Frontal cortex (tissue), 4 donors: Measurements from ENCODE around the gene TEX19. TPM values are rescaled to one million over a fixed set of nuclear protein-coding genes. Genes with fewer than 3 reads are reported as not detected.

Experiments
- DNase-seq, 2 donors: peaks; one replicate each; pipeline ENCODE4 v3.0.0; 2012; ENCODE audit warnings: low spot score in 2 of 2
- FAIRE-seq: peaks from 2 replicates; lab custom pipeline; 2012; peaks lifted over from hg19 to GRCh38; lab: Jason Lieb, UNC
- total RNA-seq: library from RNA; depleted of rRNA; stranded (reverse); fragments of >200 nt; gene quantifications from one replicate; pipeline ENCODE4 v1.2.3, GENCODE V29; 2014
- donor health status: control.
- donor health status: control.
- donor health status: control.

The TEX19 gene, protein sequence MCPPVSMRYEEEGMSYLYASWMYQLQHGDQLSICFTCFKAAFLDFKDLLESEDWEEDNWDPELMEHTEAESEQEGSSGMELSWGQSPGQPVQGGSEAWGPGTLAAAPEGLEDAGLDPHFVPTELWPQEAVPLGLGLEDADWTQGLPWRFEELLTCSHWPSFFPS
- total RNA-seq, result not detected

DNA sequence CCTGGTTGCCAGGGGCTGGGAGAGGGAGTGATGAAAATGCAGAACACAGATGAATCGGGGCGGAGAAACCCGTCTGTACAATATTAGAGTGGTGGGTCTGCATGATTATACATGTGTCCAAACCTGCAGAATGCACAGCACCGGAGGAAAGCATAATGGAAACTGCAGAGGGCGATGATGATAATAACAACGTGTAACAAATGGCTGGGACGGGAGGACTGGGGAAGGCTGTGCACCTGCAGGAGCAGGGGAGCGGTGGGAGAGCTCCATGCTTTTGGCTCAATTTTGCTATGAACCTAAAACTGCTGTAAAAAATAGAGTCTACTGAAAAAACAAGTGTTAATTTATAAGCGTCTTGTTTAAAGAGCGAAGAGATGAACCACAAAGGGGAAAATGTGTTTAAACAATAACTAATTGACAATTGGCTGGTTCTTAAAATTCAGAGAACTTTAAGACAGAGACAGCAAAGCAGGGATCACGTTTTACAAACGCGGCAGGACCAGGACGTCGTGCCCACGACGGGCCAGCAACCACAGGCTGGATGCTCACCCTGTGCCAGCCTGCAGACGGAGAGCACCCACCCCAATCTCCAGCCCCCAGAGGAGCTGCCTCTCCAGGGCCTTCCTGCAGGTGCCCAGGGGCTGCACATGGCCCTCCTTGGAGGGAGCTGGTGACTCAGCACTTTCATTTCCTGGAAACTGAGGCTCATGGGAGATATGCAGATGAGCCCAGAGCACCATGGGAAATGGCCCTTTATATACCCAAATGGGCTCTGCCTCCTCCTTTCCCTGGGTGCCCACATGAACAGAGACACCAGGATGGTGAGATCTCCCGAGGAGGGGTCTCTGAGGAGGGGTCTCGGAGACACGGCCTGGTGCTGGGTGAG lies at the start of gene TEX19:
Gene TEX19, plus strand, starts transcription at position 783 of the 886 bp plus-strand sequence. CDS start 2,904 bp downstream, outside the sequence.
- FAIRE-seq (no peak), DNase-seq (no peak)

DNA sequence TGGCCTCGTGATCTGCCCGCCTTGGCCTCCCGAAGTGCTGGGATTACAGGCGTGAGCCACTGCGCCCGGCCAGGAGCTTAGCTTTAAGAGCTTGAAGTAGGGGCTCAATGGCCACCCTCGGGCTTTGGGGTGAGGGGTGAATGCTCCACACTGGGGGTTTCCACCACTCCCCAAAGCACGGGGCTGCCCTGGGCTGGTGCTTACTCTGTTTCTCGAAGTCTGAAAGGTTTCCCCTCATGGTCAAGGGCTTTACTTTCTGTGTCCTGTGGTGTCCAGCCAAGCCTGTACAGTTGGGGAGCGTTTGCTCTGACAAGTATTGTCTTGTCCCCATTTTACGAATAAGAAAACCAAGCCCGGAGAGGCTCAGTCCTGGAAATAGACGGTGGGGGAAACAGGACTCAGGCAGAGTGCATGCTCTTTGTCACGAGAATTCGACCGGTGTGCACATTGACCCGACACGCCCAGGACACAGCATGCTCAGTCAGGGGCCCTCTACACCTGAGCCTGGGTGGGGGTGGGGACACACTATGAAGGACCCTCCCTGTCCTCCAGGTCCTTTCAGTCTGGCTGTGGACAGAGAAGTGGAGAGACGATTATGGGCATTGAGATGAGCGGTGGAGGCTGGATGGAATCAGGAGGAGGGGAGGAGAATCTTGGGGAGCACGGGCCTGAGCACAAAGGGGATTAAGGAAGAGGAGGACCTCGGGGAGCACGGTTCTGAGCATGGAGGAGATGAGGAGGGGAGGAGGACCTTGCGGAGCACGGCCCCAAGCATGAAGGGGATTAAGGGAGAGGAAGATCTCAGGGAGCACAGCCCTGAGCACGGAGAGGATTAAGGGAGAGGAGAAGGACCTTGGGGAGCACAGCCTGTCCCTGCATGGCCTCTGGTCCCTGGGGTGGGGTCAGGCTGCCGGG lies 49.1 kb upstream of the TEX19 start:
- FAIRE-seq (no peak), DNase-seq (no peak)

DNA sequence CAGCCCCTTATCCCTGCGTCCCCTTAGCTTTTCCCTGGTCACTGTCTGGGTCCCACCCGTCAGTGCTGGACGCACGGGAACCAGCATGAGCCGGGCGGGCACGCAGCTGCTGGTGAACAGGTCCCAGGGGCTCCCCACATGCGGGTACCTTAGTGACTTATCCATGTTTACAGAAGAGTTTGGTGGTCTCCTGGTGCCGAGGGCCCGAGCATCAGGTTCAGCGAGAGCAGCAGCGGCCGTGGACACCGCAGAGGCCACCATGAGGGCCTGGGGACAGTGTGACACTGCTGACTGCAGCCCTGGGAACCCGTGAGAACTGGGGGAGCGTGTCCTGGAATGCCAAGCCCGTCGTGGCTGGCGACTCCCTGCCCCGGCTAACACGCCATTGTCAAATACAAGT lies 48.2 kb upstream of the TEX19 start:
- FAIRE-seq, result no peak

DNA sequence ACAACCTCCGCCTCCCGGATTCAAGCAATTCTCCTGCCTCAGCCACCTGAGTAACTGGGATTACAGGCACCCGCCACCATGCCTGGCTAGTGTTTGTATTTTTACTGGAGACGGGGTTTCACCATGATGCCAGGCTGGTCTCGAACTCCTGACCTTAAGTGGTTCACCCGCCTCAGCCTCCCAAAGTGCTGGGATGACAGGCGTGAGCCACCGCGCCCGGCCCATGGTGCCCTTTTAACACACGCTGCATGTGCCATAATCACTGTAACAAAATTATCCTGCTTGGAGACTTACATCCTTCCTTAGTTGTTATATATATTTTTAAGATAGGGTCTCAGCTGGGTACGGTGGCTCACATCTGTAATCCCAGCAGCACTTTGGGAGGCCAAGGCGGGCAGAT lies 47.1 kb upstream of the TEX19 start:
- FAIRE-seq, result no peak
- no peak for DNase-seq

More for the DNA sequence above, 48.2 kb upstream of the TEX19 start:
- no peak for DNase-seq

DNA sequence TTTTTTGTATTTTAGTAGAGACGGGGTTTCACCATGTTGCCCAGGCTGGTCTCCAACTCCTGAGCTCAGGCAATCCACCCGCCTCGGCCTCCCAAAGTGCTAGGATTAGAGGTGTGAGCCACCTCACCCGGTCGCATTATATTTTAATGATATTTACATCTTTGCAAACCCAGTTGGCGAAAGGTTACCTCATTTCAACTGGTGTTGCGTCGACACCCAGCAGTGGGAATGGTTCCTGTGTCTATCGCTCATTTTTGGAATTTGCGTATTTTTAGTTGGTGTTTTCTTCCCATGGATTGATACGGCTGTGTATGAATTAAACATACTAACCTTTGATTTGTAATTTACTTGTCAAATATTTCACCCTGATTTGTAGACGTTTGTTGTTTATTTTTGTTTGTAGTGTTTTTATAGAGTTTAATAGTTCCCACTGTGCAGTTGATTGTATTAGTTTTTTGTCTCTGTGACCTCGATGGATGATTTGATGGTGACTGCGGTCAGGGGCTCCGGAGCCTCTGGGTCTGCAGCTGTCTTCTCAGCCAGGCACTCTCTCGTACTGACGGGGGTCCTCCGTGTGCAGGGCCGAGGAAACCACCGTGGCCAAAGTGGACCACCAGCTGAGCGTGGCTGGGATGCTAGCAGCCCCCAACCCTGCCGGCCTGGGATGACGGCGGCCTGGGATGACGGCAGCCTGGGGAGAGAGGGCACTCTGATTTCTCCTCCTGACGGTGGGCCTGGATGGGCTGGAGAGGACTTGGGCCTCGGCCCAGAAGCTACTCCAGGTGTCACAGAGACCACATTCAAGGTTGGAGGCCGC lies 45.6 kb upstream of the TEX19 start:
- no peak for FAIRE-seq
- DNase-seq, result no peak

DNA sequence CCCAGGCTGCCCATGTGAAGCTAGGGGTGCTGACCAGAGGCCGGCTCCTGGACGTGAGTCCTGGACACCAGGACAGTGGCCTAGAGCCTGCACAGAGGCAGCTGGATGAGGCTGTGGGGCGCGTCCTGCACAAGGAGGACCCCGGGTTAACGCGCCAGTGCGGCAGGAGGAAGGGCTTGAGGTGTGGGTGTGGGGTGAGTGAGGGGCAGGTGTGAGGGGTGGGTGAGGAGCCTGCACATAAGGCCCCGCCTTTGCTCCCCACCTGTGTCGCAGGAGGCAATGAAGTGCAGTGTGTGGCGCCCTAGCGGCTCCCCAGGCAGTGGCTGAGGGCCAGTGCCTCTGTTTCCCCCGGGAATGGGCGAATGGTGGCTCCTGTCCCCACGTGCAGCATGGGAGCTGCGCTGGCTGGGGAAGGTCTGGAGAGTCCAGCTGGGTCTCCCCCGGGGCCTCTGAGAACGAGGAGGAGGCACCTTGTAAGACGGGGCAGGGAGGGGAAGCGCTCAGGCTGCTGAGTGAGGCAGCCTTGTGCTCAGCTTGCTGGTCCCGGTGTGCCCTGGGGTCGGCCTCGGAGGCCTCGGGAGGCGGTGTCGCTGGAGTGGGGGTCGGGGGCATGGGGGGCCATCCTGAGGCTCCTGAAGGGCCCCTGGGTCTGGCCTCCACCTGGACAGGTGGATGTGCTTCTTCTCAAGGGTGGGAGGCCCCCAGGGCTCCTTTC lies 44.9 kb upstream of the TEX19 start:
- FAIRE-seq, result no peak

DNA sequence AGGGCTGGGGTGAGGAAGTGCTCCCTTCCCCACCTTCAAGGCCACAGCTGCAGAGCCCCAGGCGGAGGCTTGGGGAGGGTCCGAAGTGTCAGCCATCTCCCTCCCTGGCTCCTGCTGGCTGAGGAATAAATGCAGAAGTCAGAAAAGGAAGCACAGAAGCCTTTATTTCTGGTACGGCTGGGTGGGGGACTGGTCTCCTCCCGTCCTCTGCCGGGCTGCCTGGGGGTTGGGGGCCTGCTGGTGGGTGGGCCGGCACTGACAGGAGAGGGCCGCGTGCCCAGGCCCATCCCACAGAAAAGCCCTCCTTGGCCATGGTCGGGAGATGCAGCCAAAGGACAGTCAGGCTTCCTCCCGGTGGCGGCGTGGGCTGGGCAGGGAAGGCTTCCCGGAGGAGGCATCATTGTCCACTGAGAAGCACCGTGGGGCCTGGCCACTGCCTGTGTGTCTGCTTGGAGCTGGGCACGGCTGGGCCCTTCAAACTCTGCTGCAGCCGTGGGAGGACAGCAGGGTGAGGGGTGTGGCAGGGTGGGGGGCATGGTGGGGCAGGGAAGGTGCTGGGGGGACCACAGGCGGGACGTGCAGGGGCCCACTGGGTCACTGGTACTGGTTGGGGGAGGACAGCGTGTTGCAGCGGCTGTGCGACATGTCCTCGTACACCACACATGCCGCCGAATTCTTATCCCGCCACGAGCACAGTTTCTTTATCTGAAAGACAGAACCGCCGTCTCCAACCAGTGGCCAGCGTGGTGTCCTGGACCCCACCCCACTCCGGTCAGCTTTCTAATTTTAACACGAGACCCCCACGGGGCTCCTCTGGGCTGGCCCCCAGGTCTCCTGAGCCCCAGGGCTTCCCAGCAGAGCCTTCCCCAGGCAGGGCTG lies 44.1 kb upstream of the TEX19 start:
- FAIRE-seq, result no peak
- DNase-seq, result no peak

More for the DNA sequence above, 44.9 kb upstream of the TEX19 start:
- DNase-seq, result no peak

DNA sequence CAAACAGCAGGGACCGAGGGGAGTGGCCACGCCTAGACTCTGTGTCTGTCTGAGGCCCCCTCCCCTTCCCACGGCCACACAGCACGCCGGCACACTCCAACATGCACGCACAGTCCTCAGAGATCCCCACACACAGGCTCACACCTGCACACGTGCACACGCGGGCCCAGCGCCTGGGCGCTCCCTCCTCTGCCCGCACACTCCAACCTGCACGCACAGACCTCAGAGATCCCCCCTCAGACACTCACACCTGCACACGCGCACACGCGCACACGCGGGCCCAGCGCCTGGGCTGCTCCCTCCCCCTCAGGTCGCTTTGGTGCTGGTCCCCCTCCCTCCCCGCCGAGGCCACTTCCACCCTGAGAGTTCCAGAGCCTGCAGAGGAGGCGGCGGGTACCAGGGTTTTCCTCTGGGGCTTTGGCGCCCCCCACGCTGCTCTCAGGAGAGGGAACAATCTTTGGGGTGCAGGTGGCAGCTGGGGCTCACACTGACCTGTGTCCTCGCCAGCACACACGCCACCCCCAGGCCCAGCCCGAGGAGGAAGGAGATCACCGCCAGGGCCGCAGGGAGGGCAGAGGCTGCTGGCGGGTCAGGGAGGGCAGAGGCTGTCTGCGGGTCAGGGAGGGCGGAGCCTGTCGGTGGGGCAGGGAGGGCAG lies 43.2 kb upstream of the TEX19 start:
- DNase-seq (no peak), FAIRE-seq (no peak)

DNA sequence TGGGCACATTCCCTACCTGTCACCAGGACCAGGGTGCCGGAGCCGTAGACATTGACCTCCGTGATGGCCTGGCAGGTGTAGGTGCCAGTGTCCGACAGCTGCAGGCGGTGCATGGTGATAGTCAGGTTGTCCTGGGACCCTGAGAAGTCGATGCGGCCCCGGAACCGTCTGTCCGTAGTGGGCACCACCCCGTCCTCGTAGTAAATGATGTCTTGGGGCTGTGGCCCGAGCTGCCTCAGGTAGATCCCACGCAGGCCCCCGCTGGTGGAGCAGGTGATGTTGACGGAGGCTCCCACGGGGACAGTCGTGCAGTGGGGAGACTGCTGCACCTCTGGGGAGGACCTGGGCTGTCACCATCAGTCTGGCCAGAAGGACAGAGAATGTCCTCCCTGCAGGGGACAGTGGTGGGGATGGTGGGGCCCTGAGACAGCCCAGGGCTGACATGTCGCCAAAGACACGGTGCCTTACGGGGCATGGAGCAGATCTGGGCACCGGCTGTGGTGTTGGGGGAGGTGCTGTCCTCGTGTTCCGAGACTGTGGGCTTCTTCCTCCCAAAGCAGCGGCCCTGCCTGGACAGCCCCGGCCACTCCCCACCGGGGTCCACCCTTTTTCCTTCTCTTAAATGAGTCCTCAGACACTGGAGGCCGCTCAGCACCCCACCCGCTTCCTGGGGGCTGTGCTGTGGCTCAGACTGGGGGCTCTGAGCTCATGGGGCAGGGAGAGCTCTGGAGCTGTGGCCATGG lies 42.2 kb upstream of the TEX19 start:
- FAIRE-seq, result no peak

DNA sequence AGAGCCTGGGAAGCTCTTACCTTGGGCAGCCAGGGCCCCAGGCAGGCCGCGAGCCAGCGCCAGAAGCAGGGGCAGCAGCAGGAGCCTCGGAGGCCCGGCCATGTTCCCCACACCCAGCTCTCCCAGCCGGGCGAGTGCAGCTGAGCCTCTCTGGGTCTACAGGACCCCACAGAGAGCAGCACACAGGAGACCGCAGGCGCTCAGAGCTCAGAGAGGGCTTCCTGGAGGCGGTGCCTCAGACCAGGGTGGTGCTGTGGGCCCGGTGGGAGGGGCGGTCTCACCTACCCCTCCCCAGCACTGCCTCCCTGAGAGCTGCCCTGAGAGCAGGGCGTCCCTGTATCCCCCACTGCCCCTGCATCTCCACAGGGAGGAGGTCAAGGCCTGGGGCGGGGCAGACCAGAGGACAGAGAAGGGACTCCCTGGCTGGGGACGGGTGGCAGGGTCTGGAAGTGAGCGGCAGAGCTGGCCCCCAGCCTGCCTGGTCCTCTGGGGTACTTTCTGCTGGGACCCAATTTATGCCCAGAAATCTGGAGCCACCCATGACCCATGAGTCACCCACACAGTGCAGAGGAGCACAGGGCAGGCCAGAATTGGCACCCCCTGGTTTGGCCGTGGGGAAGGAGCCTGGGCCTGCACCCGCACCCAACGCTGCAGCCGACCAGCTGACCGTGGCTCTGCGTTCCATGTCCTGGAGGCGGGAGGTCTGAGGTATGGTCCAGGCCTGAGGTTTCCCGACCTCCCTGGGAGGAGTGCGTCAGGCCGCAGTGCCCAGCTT lies 41.5 kb upstream of the TEX19 start, which contains the start of gene CD7:
Gene CD7, minus strand, starts transcription at position 215 of the 775 bp plus-strand sequence. Its CDS starts 113 bp downstream, at position 102.
- DNase-seq (no peak), FAIRE-seq (no peak)

More for the DNA sequence above, 42.2 kb upstream of the TEX19 start:
- no peak for DNase-seq

DNA sequence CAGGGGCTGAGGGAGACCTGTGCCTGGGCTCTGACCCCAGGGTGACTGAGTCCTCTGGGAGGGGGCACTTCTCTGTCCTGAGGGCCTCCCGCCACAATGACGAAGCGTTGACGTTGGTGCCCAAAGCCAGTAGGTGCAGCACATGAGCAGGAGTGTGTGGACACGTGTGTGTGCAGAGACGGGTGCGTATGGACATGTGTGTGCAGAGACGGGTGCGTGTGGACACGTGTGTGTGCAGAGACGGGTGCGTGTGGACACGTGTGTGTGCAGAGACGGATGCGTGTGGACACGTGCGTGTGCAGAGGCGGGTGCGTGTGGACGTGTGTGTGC lies 40.9 kb upstream of the TEX19 start:
- FAIRE-seq, result no peak
- DNase-seq, result no peak

DNA sequence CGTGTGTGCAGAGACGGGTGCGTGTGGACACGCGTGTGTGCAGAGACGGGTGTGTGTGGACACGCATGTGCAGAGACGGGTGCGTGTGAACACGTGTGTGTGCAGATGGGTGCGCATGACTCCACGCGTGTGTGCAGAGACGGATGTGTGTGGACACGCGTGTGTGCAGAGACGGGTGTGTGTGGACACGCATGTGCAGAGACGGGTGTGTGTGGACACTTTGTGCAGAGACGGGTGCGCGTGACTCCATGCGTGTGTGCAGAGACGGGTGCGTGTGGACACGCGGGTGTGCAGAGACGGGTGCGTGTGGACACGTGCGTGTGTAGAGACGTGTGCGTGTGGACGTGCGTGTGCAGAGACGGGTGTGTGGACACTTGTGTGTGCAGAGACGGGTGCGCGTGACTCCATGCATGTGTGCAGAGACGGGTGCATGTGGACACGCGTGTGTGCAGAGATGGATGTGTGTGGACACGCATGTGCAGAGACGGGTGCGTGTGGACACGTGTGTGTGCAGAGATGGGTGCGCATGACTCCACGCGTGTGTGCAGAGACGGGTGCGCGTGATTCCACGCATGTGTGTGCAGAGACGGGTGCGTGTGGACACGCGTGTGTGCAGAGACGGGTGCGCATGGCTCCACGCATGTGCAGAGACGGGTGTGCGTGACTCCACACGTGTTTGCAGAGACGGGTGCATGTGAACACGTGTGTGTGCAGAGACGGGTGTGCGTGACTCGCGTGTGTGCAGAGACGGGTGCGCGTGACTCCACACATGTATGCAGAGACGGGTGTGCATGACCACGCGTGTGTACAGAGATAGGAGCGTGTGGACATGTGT lies 40.1 kb upstream of the TEX19 start:
- DNase-seq, result no peak
- FAIRE-seq, result no peak

DNA sequence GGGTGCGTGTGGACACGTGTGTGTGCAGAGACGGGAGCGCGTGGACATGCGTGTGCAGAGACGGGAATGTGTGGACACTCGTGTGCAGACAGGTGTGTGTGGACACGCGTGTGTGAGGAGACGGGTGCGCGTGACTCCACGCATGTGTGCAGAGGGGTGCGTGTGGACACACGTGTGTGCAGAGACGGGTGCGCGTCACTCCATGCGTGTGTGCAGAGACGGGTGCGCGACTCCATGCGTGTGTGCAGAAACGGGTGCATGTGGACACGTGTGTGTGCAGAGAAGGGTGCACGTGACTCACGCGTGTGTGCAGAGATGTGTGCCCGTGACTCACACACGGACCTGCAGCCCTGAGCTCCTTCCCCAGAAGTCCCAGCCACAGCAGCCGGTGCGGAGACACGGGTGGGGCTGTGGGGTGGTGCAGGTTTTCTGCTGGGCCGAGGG lies 39.4 kb upstream of the TEX19 start:
- DNase-seq (no peak), FAIRE-seq (no peak)

DNA sequence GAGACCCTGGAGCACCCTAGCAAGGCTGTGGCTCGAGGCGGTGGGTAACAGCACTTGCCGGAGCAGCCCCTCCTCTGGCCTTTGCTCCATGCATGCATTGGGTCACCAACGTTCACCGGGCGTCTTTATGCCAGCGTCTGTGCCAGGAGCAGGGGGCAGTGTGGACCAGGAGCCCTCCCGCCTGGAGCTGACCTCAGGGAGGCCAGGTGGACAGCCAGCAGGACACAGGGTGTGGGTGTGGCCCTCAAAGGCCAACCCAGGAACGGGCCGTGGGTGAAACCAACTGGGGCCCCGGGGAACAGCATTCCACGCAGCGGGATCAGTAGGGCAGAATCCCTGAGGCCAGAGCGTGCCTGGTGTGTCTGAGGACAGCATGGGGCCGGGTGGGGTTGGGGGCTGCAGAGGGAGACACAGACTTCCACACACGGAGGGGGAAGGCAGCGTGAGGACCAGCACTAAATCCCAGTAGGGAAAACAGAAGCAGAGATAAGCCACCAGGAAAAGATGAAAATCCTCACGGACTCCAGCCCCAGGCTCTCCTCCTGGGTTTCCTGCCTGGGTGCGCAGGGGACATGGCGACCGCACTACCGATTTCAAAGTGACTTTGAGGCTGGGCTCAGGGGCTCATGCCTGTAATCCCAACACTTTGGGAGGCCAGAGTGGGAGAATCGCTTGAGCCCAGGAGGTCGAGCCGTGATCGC lies 38.8 kb upstream of the TEX19 start:
- no peak for FAIRE-seq
- DNase-seq, result no peak
